ENCODE measurements around the gene PIRT.

Gene PIRT

GRCh38 chr17:10815319-10815718, 22.6 kb downstream of the PIRT start:
- Histone ChIP-seq H4K20me1 (ENCODE audit: insufficient read depth, low read length) (no peaks in the 10 kb centered on the region), H3K9me2 (ENCODE audit: low read depth, low read length) (no peaks in the 10 kb centered on the region)

DNA sequence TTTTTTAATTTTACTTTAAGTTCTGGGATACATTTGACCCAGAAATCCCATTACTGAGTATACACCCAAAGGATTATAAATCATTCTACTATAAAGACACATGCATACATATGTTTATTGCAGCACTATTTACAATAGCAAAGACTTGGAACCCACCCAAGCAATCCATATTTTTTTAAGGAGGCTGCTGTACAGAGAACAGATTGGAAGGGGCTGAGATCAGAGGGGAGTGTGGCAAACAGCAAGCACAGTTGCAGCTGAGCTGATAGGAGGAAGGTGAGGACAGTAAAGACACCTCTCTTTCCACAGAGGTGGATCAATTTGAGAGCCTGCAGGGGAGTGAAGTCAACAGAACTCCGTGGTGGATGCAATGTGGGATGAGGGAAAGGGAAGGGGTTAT, 23.8 kb downstream of the PIRT start:
- Histone ChIP-seq H3K36me3 (ENCODE audit: insufficient read depth, low read length) (no peaks in the 10 kb centered on the region), H3K27ac (ENCODE audit: low read depth, low read length, poor library complexity, severe bottlenecking) (no peak overlapping the region), H3K9me3 (ENCODE audit: low read length) (no peaks in the 10 kb centered on the region), H3K79me2 (ENCODE audit: insufficient read depth, low read length) (no peaks in the 10 kb centered on the region), H3K9me2 (ENCODE audit: low read depth, low read length) (no peaks in the 10 kb centered on the region), H3K9ac (ENCODE audit: low read length) (no peak overlapping the region), H3F3A (ENCODE audit: insufficient read depth, low read length) (no peaks in the 10 kb centered on the region), H3K4me1 (ENCODE audit: insufficient read depth, low read length, severe bottlenecking) (no peaks in the 10 kb centered on the region), H4K20me1 (ENCODE audit: insufficient read depth, low read length) (no peaks in the 10 kb centered on the region), H3K4me2 (ENCODE audit: low read length) (no peak overlapping the region), H3K4me3 (ENCODE audit: low read depth, low read length, poor library complexity, severe bottlenecking) (no peak overlapping the region), H2AFZ (ENCODE audit: low read length) (no peak overlapping the region), H3K27me3 (ENCODE audit: insufficient read depth, low read length) (no peaks in the 10 kb centered on the region)
- TF ChIP-seq, protein P1, sequence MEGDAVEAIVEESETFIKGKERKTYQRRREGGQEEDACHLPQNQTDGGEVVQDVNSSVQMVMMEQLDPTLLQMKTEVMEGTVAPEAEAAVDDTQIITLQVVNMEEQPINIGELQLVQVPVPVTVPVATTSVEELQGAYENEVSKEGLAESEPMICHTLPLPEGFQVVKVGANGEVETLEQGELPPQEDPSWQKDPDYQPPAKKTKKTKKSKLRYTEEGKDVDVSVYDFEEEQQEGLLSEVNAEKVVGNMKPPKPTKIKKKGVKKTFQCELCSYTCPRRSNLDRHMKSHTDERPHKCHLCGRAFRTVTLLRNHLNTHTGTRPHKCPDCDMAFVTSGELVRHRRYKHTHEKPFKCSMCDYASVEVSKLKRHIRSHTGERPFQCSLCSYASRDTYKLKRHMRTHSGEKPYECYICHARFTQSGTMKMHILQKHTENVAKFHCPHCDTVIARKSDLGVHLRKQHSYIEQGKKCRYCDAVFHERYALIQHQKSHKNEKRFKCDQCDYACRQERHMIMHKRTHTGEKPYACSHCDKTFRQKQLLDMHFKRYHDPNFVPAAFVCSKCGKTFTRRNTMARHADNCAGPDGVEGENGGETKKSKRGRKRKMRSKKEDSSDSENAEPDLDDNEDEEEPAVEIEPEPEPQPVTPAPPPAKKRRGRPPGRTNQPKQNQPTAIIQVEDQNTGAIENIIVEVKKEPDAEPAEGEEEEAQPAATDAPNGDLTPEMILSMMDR (IDR thresholded peaks at IDR 0.05; ENCODE audit: low read length) = no peak
- TF ChIP-seq EZH2 (IDR thresholded peaks at IDR 0.05; ENCODE audit: borderline replicate concordance, low read length) = no peak

More at GRCh38 chr17:10815319-10815718, 22.6 kb downstream of the PIRT start:
- Histone ChIP-seq H3K4me1 (ENCODE audit: insufficient read depth, low read length, severe bottlenecking) (no peaks in the 10 kb centered on the region), H3K36me3 (ENCODE audit: insufficient read depth, low read length) (no peaks in the 10 kb centered on the region), H3K9me3 (ENCODE audit: low read length) (no peaks in the 10 kb centered on the region), H2AFZ (ENCODE audit: low read length) (no peak overlapping the region), H3K27ac (ENCODE audit: low read depth, low read length, poor library complexity, severe bottlenecking) (no peak overlapping the region), H3F3A (ENCODE audit: insufficient read depth, low read length) (no peaks in the 10 kb centered on the region), H3K4me3 (ENCODE audit: low read depth, low read length, poor library complexity, severe bottlenecking) (no peak overlapping the region), H3K4me2 (ENCODE audit: low read length) (no peak overlapping the region), H3K9ac (ENCODE audit: low read length) (no peak overlapping the region), H3K79me2 (ENCODE audit: insufficient read depth, low read length) (no peaks in the 10 kb centered on the region), H3K27me3 (ENCODE audit: insufficient read depth, low read length) (no peaks in the 10 kb centered on the region)
- TF ChIP-seq, protein P1 (IDR thresholded peaks at IDR 0.05; ENCODE audit: low read length) = no peak
- no peak for TF ChIP-seq EZH2 (IDR thresholded peaks at IDR 0.05; ENCODE audit: borderline replicate concordance, low read length)

DNA sequence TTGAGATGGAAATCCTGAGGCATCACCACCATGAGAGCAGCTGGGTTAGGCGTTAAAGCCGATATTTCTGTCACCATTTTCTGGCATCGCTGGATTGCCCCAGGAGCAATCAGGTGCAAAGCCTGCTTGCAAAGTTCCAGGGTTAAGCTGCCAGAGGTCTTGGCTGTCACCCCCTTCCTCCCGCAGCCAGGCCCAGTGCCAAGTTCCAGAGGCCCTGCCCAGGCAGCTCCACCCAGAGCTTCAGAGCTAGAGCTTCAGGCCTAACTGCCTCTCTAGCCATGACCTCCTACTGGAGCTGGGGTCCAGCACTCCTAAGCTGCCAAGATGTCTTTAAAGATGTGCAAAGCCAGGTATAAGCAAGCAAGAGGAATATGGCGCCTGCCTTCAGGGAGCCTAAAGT, 25.2 kb downstream of the PIRT start:
- Histone ChIP-seq H3K27ac (ENCODE audit: low read depth, low read length, poor library complexity, severe bottlenecking) (no peak overlapping the region), H4K20me1 (ENCODE audit: insufficient read depth, low read length) (no peaks in the 10 kb centered on the region), H2AFZ (ENCODE audit: low read length) (no peak overlapping the region), H3K4me3 (ENCODE audit: low read depth, low read length, poor library complexity, severe bottlenecking) (no peak overlapping the region), H3K4me2 (ENCODE audit: low read length) (no peak overlapping the region), H3K9ac (ENCODE audit: low read length) (no peak overlapping the region), H3K4me1 (ENCODE audit: insufficient read depth, low read length, severe bottlenecking) (no peaks in the 10 kb centered on the region), H3K36me3 (ENCODE audit: insufficient read depth, low read length) (no peaks in the 10 kb centered on the region), H3F3A (ENCODE audit: insufficient read depth, low read length) (no peaks in the 10 kb centered on the region), H3K79me2 (ENCODE audit: insufficient read depth, low read length) (no peaks in the 10 kb centered on the region), H3K27me3 (ENCODE audit: insufficient read depth, low read length) (no peaks in the 10 kb centered on the region), H3K9me2 (ENCODE audit: low read depth, low read length) (no peaks in the 10 kb centered on the region), H3K9me3 (ENCODE audit: low read length) (no peaks in the 10 kb centered on the region)
- TF ChIP-seq, protein P1 (IDR thresholded peaks at IDR 0.05; ENCODE audit: low read length) = no peak
- no peak for TF ChIP-seq EZH2 (IDR thresholded peaks at IDR 0.05; ENCODE audit: borderline replicate concordance, low read length)
